GM12878 (cell line): Measurements from ENCODE around the gene LMTK3. TPM values are rescaled to one million over a fixed set of nuclear protein-coding genes. Genes with fewer than 3 reads are reported as not detected.

Experiments
- ASH2L ChIP-seq: fragments of 300-600, 200-600 bp; sonication (generic); IDR thresholded peaks from 2 replicates; pipeline ENCODE4 v1.6.1; 2017; ENCODE audit warnings: low read depth, mild to moderate bottlenecking, borderline replicate concordance
- BACH1 ChIP-seq: fragments of 450-650 bp; IDR thresholded peaks from 2 replicates; pipeline ENCODE4 v1.6.1; 2017; ENCODE audit warnings: mild to moderate bottlenecking, borderline replicate concordance
- CBFB ChIP-seq: IDR thresholded peaks from 2 replicates; pipeline ENCODE4 v1.6.1; 2016; ENCODE audit warnings: antibody characterized with exemption, low read depth
- CBX5 ChIP-seq: sonication (generic); IDR thresholded peaks from 2 replicates; pipeline ENCODE4 v1.6.1; 2016; ENCODE audit warnings: low read depth, moderate library complexity, mild to moderate bottlenecking, inconsistent platforms
- CREB1 ChIP-seq: IDR thresholded peaks from 2 replicates; pipeline ENCODE4 v1.6.1; 2012; ENCODE audit warnings: low read depth, mild to moderate bottlenecking, inconsistent platforms
- CREM ChIP-seq: IDR thresholded peaks from 2 replicates; pipeline ENCODE4 v1.6.1; 2014; ENCODE audit warnings: antibody characterized with exemption, low read depth
- EP300 ChIP-seq, 2 experiments: fragments of 150-350 bp in 1 of 2; IDR thresholded peaks; 2 replicates each; pipeline ENCODE4 v1.6.1; 2011 to 2012; ENCODE audit warnings: low read depth in 2 of 2, low read length in 2 of 2, borderline replicate concordance in 1 of 2, improper control_type of control experiment in 1 of 2, inconsistent platforms in 1 of 2; ENCODE audit not compliant: control insufficient read depth in 1 of 2
- GABPA ChIP-seq: IDR thresholded peaks from 2 replicates; pipeline ENCODE4 v1.6.1; 2014; ENCODE audit warnings: antibody characterized with exemption, low read depth, mild to moderate bottlenecking, inconsistent platforms
- IKZF2 ChIP-seq, 2 experiments: fragments of 450-650 bp; IDR thresholded peaks; 2 replicates each; pipeline ENCODE4 v1.6.1; 2017; ENCODE audit warnings: mild to moderate bottlenecking in 2 of 2, moderate library complexity in 2 of 2
- KAT2A ChIP-seq: conservative IDR thresholded peaks from 2 replicates; pipeline ENCODE4 v1.6.1; 2011; ENCODE audit warnings: low read depth, low read length; ENCODE audit not compliant: control insufficient read depth
- LARP7 ChIP-seq: fragments of 450-650 bp; IDR thresholded peaks from 2 replicates; pipeline ENCODE4 v1.6.1; 2017; ENCODE audit warnings: mild to moderate bottlenecking
- MYB ChIP-seq: fragments of 150-350 bp; IDR thresholded peaks from 2 replicates; pipeline ENCODE4 v1.6.1; 2014; ENCODE audit warnings: mild to moderate bottlenecking, low read depth, low read length, borderline replicate concordance
- NBN ChIP-seq: fragments of 450-650 bp; IDR thresholded peaks from 2 replicates; pipeline ENCODE4 v1.6.1; 2016
- NR2C2 ChIP-seq: IDR thresholded peaks from 2 replicates; pipeline ENCODE4 v1.6.1; 2011; ENCODE audit warnings: borderline replicate concordance, low read depth; ENCODE audit not compliant: control insufficient read depth, insufficient read length
- SMAD1 ChIP-seq: fragments of 450-650 bp; IDR thresholded peaks from 2 replicates; pipeline ENCODE4 v1.6.1; 2018; ENCODE audit warnings: mild to moderate bottlenecking, low read depth; ENCODE audit not compliant: partially characterized antibody
- SP1 ChIP-seq: IDR thresholded peaks from one replicate; pipeline ENCODE4 v1.6.1; 2011; ENCODE audit warnings: low read depth, low read length
- STAT1 ChIP-seq: fragments of 450-650 bp; conservative IDR thresholded peaks from 2 replicates; pipeline ENCODE4 v1.6.1; 2014; ENCODE audit warnings: antibody characterized with exemption, mild to moderate bottlenecking
- ZZZ3 ChIP-seq: IDR thresholded peaks from 2 replicates; pipeline ENCODE4 v1.6.1; 2011; ENCODE audit warnings: low read depth; ENCODE audit not compliant: control insufficient read depth, insufficient read length
- polyA plus RNA-seq, 11 experiments: library from polyadenylated mRNA; depleted of rRNA in 4 of 11; unstranded in 6 of 11; stranded (reverse) in 5 of 11; fragments of >200 nt; fragmentation: Nextera tagmentation in 4 of 11; fragmentation: Illumina TruSeq in 1 of 11; extraction: Ambion mirVana in 4 of 11; extraction: Trizol in 1 of 11; gene quantifications; 1 replicate in 1 of 11; 2 replicates in 10 of 11; pipeline versions ENCODE4 v1.2.1 to v1.2.3, GENCODE V29; 2011 to 2016; ENCODE audit warnings: inconsistent platforms in 2 of 11, missing spikeins in 2 of 11, low read depth in 1 of 11
- total RNA-seq, 4 experiments: library from RNA; depleted of rRNA in 3 of 4; stranded (reverse); fragments of >200 nt in 3 of 4; fragmentation: Illumina TruSeq in 1 of 4; extraction: Trizol in 1 of 4; gene quantifications; 2 replicates each; pipeline versions ENCODE4 v1.2.1 to v1.2.3, GENCODE V29; 2013 to 2021
- TF ChIP-seq, protein P1 (sequence below): fragments of 450-650 bp; formaldehyde crosslinking; IDR thresholded peaks from 2 replicates; pipeline ENCODE4 v1.4.0; 2020; ENCODE audit warnings: mild to moderate bottlenecking, moderate library complexity
- TF ChIP-seq, protein P2 (sequence below): IDR thresholded peaks from 2 replicates; pipeline ENCODE4 v1.6.1; 2012; ENCODE audit warnings: low read depth, low read length, improper control_type of control experiment
- TF ChIP-seq, protein P3 (sequence below): fragments of 450-650 bp; IDR thresholded peaks from 2 replicates; pipeline ENCODE4 v1.6.1; 2014; ENCODE audit warnings: mild to moderate bottlenecking
- TF ChIP-seq, protein P4 (sequence below): IDR thresholded peaks from 2 replicates; pipeline ENCODE4 v1.6.1; 2011; ENCODE audit warnings: low read depth, mild to moderate bottlenecking, low read length, moderate library complexity, borderline replicate concordance; ENCODE audit errors: extremely low read depth

The LMTK3 gene
- total and polyA plus RNA-seq, 10 of the 15 experiments (the other 5 are each of a cell fraction or from before 2014, with no cell fraction given), result under 0.01 to 0.28 (median 0.04) TPM; not detected in 3

DNA sequence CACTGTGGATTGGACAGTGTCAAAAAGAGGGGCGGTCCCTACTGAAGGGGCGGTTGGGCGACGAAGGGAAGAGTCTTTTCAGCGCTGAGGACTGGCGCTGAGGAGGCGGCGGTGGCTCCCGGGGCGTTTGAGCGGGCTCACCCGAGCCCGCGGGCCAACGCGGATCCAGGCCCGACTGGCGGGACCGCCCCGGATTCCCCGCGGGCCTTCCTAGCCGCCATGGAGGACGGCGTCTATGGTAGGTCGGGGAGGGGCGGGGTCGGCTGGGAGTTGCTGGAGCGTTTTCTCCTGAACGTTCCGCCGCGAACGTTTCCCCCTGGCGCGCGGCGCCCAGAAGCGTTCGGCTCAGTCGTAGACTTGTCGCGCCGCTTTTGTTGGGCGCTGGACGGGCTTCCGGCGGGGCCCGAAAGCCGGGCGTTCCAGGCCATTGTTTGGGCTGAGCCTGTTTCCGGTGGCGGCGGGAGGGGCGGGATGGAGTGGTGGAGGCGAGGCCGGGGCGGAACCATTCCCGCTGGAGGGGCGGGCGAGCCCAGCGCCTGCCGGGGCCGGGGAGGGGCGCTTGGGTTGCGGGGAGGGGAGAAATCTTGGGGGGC is 42.2 kb downstream of the LMTK3 start, which contains the start of gene CYTH2 (continued):
- TF ChIP-seq, protein P1, sequence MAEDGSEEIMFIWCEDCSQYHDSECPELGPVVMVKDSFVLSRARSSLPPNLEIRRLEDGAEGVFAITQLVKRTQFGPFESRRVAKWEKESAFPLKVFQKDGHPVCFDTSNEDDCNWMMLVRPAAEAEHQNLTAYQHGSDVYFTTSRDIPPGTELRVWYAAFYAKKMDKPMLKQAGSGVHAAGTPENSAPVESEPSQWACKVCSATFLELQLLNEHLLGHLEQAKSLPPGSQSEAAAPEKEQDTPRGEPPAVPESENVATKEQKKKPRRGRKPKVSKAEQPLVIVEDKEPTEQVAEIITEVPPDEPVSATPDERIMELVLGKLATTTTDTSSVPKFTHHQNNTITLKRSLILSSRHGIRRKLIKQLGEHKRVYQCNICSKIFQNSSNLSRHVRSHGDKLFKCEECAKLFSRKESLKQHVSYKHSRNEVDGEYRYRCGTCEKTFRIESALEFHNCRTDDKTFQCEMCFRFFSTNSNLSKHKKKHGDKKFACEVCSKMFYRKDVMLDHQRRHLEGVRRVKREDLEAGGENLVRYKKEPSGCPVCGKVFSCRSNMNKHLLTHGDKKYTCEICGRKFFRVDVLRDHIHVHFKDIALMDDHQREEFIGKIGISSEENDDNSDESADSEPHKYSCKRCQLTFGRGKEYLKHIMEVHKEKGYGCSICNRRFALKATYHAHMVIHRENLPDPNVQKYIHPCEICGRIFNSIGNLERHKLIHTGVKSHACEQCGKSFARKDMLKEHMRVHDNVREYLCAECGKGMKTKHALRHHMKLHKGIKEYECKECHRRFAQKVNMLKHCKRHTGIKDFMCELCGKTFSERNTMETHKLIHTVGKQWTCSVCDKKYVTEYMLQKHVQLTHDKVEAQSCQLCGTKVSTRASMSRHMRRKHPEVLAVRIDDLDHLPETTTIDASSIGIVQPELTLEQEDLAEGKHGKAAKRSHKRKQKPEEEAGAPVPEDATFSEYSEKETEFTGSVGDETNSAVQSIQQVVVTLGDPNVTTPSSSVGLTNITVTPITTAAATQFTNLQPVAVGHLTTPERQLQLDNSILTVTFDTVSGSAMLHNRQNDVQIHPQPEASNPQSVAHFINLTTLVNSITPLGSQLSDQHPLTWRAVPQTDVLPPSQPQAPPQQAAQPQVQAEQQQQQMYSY (CRISPR knock-in tag), result 0 out of 2 replicates have a peak, but pooled peaks have one; percentile 60
- TF ChIP-seq ASH2L, result peak; percentile 56; the same call in 1 of the 2 replicates
- TF ChIP-seq SMAD1, result peak; percentile 23
- no peak for TF ChIP-seq EP300 (IDR thresholded peaks at IDR 0.05; ENCODE audit: borderline replicate concordance in 1 of 2, control insufficient read depth in 1 of 2, low read depth in 2 of 2, low read length in 2 of 2)
- 0 out of 2 replicates have a peak, but pooled peaks have one; percentile 1 for TF ChIP-seq CREM
- TF ChIP-seq NBN, result peak; percentile 79
- TF ChIP-seq, protein P2, sequence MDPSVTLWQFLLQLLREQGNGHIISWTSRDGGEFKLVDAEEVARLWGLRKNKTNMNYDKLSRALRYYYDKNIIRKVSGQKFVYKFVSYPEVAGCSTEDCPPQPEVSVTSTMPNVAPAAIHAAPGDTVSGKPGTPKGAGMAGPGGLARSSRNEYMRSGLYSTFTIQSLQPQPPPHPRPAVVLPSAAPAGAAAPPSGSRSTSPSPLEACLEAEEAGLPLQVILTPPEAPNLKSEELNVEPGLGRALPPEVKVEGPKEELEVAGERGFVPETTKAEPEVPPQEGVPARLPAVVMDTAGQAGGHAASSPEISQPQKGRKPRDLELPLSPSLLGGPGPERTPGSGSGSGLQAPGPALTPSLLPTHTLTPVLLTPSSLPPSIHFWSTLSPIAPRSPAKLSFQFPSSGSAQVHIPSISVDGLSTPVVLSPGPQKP, result 0 out of 2 replicates have a peak, but pooled peaks have one; percentile 56
- TF ChIP-seq KAT2A, result no peak
- TF ChIP-seq, protein P3, sequence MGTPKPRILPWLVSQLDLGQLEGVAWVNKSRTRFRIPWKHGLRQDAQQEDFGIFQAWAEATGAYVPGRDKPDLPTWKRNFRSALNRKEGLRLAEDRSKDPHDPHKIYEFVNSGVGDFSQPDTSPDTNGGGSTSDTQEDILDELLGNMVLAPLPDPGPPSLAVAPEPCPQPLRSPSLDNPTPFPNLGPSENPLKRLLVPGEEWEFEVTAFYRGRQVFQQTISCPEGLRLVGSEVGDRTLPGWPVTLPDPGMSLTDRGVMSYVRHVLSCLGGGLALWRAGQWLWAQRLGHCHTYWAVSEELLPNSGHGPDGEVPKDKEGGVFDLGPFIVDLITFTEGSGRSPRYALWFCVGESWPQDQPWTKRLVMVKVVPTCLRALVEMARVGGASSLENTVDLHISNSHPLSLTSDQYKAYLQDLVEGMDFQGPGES, result no peak
- TF ChIP-seq GABPA, result peak; percentile 84
- TF ChIP-seq ZZZ3, result no peak
- TF ChIP-seq, protein P4, sequence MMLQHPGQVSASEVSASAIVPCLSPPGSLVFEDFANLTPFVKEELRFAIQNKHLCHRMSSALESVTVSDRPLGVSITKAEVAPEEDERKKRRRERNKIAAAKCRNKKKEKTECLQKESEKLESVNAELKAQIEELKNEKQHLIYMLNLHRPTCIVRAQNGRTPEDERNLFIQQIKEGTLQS, result no peak
- no peak for TF ChIP-seq CBX5
- peak; percentile 15 to 27; a peak in 2 of 4 replicates for TF ChIP-seq IKZF2 (IDR thresholded peaks at IDR 0.05)
- no peak for TF ChIP-seq CBFB
- peak; percentile 40 for TF ChIP-seq SP1
- TF ChIP-seq CREB1, result no peak
- TF ChIP-seq MYB, result no peak
- TF ChIP-seq BACH1, result peak; percentile 62; the same call in 1 of the 2 replicates
- TF ChIP-seq NR2C2, result no peak
- TF ChIP-seq STAT1, result 0 out of 2 replicates have a peak, but pooled peaks have one; percentile 76
- TF ChIP-seq LARP7, result peak; percentile 86
